H4 (cell line): Measurements from ENCODE around the gene PRR27. TPM values are rescaled to one million over a fixed set of nuclear protein-coding genes. Genes with fewer than 3 reads are reported as not detected.
"Not testable (repeated sequence)": the region's sequence is repeated elsewhere in the genome, so short reads cannot be mapped to it uniquely, and the experiment has no call there.

Experiments
- DNase-seq: peaks from one replicate; pipeline ENCODE4 v3.0.0-alpha.2; 2015; ENCODE audit warnings: low spot score
- total RNA-seq: library from RNA; depleted of rRNA; stranded (reverse); fragments of >200 nt; shearing (Covaris generic); gene quantifications from 2 replicates; pipeline ENCODE4 v1.2.3, GENCODE V29; 2014; rRNA removed

Gene PRR27
- total RNA-seq, 1 experiment from 2014 or later: not detected

DNA sequence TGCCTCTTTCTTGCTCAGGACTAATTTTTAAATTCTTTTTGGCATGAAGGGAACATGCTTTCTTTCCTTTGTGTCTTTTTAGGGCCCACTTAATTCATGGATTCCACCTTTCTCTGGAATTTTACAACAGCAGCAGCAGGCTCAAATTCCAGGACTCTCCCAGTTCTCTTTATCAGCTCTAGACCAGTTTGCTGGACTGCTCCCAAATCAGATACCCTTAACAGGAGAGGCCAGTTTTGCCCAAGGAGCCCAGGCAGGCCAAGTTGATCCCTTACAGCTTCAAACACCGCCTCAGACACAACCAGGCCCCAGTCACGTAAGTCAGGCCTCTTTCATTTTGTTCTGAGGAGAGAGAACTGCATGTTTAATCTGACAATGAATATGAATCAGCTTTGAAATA is 43.8 kb downstream of the PRR27 start:
- DNase-seq: no peak

GRCh38 chr4:70203601-70204000 is 49.6 kb downstream of the PRR27 start:
- no peak for DNase-seq

DNA sequence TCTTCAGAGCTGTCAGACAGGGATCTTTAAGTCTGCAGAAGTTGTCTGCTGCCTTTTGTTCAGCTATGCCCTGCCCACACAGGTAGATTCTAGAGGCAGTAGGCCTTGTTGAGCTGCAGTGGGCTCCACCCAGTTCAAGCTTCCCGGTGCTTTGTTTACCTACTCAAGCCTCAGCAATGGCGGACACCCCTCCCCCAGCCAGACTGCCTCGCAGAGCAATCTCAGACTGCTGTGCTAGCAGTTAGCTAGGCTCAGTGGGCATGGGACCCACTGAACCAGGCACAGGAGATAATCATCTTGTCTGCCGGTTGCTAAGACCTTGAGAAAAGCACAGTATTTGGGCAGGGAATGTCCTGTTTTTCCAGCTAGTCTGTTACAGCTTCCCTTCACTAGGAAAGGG is 58.7 kb downstream of the PRR27 start:
- not testable (repeated sequence) for DNase-seq

Other genes starting within 250 kb of the PRR27 start
- not detected in 2 replicates for gene CSN1S1, start 223.2 kb upstream of the PRR27 start, total RNA-seq
- not detected in 2 replicates for gene CSN2, start 188.5 kb upstream of the PRR27 start, total RNA-seq
- gene STATH, start 158.3 kb upstream of the PRR27 start, total RNA-seq: 0.29 and 0.37 TPM in 2 replicates
- not detected in 2 replicates for gene HTN3, start 125.8 kb upstream of the PRR27 start, total RNA-seq
- not detected in 2 replicates for gene HTN1, start 103.8 kb upstream of the PRR27 start, total RNA-seq
- gene ODAM, start 41.5 kb downstream of the PRR27 start, total RNA-seq: 2.4 TPM in 1 of 2 replicates, not detected in the other
- 0.45 and 3.6 TPM in 2 replicates for gene FDCSP, start 71.9 kb downstream of the PRR27 start, total RNA-seq
- not detected in 2 replicates for gene CSN3, start 88.4 kb downstream of the PRR27 start, total RNA-seq
- not detected in 2 replicates for gene CABS1, start 180.7 kb downstream of the PRR27 start, total RNA-seq
- not detected in 2 replicates for gene SMR3A, start 206.5 kb downstream of the PRR27 start, total RNA-seq
- not detected in 2 replicates for gene SMR3B, start 228.9 kb downstream of the PRR27 start, total RNA-seq
- not detected in 2 replicates for gene OPRPN, start 243.7 kb downstream of the PRR27 start, total RNA-seq